Measurements from ENCODE around the gene THBD. TPM values are rescaled to one million over a fixed set of nuclear protein-coding genes. Genes with fewer than 3 reads are reported as not detected.
A peak's percentile ranks its signal among the peaks of the same experiment; 100 is the strongest.

THBD gene
- total RNA-seq, 2 donors from 2014 or later = 2.3 to 6.3 TPM

DNA sequence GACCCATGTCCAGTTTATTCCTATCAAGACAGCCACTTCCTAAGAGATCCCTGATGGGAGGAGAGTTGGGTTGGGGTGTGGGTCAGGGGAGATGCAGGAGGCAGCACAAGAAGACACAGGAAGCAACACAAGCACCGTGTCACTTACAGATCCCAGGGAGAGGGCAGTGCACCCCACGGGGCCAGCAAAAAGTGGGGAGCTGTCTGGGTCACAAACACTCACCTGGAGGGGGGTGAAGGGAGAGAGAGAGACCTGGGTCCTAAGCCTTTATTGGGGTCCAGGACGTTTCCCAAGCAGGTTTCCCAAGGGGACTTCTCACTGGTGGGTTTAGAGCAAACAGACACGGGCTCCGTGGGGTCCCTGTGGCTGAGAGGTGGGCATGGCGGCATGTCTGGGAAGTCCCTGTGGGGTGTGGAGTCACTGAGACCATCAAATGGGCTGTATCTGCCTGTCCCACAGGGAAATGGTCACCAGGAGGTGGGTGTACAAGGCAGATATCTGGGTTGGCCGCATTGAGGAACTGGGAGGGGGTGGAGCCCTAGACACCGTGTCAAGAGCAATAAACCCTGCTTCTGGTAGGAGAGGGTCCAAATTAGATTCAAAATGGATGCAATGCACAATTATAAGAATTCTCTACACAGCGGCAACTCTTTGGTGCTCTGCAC lies 38.2 kb upstream of the THBD start:
- TF ChIP-seq, protein P1, sequence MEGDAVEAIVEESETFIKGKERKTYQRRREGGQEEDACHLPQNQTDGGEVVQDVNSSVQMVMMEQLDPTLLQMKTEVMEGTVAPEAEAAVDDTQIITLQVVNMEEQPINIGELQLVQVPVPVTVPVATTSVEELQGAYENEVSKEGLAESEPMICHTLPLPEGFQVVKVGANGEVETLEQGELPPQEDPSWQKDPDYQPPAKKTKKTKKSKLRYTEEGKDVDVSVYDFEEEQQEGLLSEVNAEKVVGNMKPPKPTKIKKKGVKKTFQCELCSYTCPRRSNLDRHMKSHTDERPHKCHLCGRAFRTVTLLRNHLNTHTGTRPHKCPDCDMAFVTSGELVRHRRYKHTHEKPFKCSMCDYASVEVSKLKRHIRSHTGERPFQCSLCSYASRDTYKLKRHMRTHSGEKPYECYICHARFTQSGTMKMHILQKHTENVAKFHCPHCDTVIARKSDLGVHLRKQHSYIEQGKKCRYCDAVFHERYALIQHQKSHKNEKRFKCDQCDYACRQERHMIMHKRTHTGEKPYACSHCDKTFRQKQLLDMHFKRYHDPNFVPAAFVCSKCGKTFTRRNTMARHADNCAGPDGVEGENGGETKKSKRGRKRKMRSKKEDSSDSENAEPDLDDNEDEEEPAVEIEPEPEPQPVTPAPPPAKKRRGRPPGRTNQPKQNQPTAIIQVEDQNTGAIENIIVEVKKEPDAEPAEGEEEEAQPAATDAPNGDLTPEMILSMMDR (IDR thresholded peaks at IDR 0.05) = no peak
- H3K9me3 ChIP-seq = no peaks in the 10 kb centered on the region
- H3K9ac ChIP-seq (ENCODE audit: low read depth in 2 of 2, low read length in 2 of 2) = peak overlapping the region in 1 of 2 donors; percentile 1
- DNase-seq = no peak
- intact Hi-C loops (cut with DNase I) = no loop called here
- no peak overlapping the region for H3K4me3 ChIP-seq
- no peaks in the 10 kb centered on the region for H3K4me1 ChIP-seq
- no peaks in the 10 kb centered on the region for H3K36me3 ChIP-seq
- peak overlapping the region; percentile 61 for H3K27ac ChIP-seq
- H3K27me3 ChIP-seq = no peaks in the 10 kb centered on the region

DNA sequence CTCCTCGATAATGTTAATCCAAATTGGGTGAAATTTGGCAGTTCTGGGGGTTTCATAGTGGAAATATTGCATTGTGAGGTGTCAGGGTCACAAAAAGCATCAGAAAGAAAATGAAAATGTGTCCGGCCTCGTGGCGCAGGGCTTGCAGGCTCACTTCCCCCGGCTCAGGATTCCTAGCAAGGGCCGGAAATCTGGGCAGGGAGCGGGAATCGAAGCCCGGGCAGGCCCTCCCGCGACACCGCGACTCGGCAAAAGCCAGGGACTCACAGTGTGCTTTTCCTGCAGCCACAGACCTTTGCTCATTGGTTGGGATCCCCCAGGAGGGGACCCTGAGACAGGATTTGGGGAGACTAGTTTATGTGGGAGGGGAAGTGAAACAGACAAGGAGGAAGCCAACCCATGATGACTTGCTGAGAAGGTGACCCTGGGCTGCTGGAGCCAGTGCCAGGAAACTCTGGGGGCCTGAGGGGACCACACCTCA lies 37.5 kb upstream of the THBD start:
- H3K27ac ChIP-seq = peak overlapping the region; percentile 61
- no peak overlapping the region for H3K4me3 ChIP-seq
- no peaks in the 10 kb centered on the region for H3K4me1 ChIP-seq
- no peaks in the 10 kb centered on the region for H3K36me3 ChIP-seq
- DNase-seq = no peak
- H3K9me3 ChIP-seq = no peaks in the 10 kb centered on the region
- TF ChIP-seq, protein P1 (IDR thresholded peaks at IDR 0.05) = no peak
- no peaks in the 10 kb centered on the region for H3K27me3 ChIP-seq
- intact Hi-C loops (cut with DNase I) = no loop called here
- peak overlapping the region; percentile 1 to 4 for H3K9ac ChIP-seq (ENCODE audit: low read depth in 2 of 2, low read length in 2 of 2)

DNA sequence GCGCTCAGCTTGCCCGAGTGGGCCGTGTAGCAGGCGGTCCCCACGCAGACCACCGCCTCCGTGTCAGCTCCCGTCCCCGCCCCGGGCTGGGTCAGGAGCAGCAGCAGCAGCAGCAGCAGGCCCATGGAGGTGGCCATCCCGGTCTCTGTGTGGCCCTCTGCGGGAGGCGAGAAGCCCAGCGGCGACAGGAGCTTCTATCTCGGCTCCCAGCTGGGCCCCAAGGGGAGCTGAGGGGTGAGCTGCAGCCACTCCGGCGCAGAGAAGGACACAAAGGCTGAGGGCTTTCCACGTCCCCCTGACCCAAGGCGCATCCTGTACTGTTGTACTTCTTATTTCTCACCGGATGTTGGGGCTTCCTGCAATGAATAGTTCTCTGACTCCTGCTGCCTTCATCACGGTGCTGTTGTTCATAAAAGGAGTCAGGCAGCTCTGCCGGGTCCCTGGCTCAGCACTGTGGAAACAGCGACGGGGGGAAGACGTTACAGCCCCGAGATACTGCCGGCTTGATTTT lies 36.6 kb upstream of the THBD start, which contains the start of gene CD93:
Gene CD93, minus strand, starts transcription at position 269 of the 511 bp plus-strand sequence. Its CDS starts 132 bp downstream, at position 137.
- no peaks in the 10 kb centered on the region for H3K36me3 ChIP-seq
- H3K27ac ChIP-seq = peak within 1 kb of the TSS; percentile 61
- no peaks in the 10 kb centered on the region for H3K9me3 ChIP-seq
- peak within 1 kb of the TSS; percentile 15 for H3K4me3 ChIP-seq
- no peaks in the 10 kb centered on the region for H3K27me3 ChIP-seq
- intact Hi-C loops (cut with DNase I) = no loop called here
- peak within 1 kb of the TSS in 1 of 2 donors; percentile 4 for H3K9ac ChIP-seq (ENCODE audit: low read depth in 2 of 2, low read length in 2 of 2)
- no peaks in the 10 kb centered on the region for H3K4me1 ChIP-seq
- TF ChIP-seq, protein P1 (IDR thresholded peaks at IDR 0.05) = no peak
- no peak for DNase-seq

DNA sequence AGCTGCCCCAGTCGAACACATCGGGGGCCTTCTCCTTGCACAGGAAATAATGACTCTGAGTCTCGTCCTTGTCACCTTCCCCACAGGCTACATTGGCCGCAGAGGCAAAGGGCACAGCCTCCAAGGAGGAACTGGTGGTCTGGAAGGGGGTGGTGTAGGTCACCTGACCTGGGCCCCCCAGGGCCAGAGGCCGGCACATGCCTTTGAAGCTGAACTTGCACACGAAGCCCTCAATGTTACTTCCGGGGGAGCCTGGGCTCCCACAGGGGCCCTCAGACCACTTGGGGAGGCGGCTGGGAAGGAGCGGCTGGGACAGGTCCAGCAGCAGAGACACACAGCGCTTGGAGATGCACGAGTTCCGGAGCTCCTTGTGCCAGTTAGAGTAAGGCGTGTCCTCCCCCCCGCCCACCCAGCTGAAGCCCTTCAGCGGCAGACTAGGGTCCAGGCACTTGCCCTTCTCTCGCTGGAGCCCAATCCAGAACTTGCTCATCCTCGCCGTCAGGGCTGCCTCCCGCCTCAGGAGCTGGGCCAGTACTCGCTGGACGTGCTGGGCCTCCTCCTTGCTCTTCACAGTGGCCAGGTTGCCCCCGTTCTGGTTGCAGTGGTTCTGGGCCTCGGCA lies 36.1 kb upstream of the THBD start:
- Histone ChIP-seq H3K27me3 (no peaks in the 10 kb centered on the region), H3K4me3 (peak overlapping the region; percentile 15), H3K36me3 (no peaks in the 10 kb centered on the region), H3K9ac (ENCODE audit: low read depth in 2 of 2, low read length in 2 of 2) (no peak overlapping the region), H3K4me1 (no peaks in the 10 kb centered on the region), H3K27ac (peak overlapping the region; percentile 61), H3K9me3 (no peaks in the 10 kb centered on the region)
- TF ChIP-seq, protein P1 (IDR thresholded peaks at IDR 0.05) = no peak
- no peak for DNase-seq
- intact Hi-C loops (cut with DNase I) = no loop called here

DNA sequence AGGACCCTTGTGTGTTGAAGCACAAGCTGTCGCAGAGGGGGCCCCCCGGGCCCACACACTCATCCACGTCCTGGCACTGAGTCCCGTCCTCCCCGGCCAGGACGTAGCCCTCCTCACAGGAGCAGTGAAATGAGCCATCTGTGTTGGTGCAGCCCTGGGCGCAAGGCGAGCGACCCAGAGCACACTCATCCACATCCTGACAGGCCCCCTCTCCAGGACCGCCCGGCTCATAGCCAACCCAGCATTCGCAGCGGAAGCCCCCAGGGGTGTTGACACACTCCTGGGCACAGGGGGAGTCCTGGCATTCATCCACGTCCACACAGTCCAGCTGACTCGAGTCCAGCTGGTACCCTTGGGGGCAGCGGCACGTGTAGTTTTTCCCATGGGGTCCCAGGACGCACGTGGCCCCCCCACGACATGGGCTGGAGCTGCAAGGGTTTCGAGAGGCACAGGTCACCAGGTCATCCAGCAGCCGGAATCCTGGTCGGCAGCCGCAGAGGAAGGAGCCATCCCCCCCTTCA lies 35.4 kb upstream of the THBD start:
- no peaks in the 10 kb centered on the region for H3K36me3 ChIP-seq
- no peaks in the 10 kb centered on the region for H3K9me3 ChIP-seq
- intact Hi-C loops (cut with DNase I) = no loop called here
- H3K4me3 ChIP-seq = peak overlapping the region; percentile 15
- DNase-seq = no peak
- no peak overlapping the region for H3K9ac ChIP-seq (ENCODE audit: low read depth in 2 of 2, low read length in 2 of 2)
- TF ChIP-seq, protein P1 (IDR thresholded peaks at IDR 0.05) = no peak
- no peaks in the 10 kb centered on the region for H3K4me1 ChIP-seq
- no peaks in the 10 kb centered on the region for H3K27me3 ChIP-seq
- H3K27ac ChIP-seq = peak overlapping the region; percentile 36

All from colonic mucosa (tissue), 4 donors.